ENCODE data around the gene DOLK. TPM values are rescaled to one million over a fixed set of nuclear protein-coding genes. Genes with fewer than 3 reads are reported as not detected.
A peak's percentile ranks its signal among the peaks of the same experiment; 100 is the strongest.

The DOLK gene
- 20.1 and 20.2 TPM in 2 replicates for total RNA-seq (2021)
- long read RNA-seq, transcript DOLK-201 (1 exons, 2,090 nt), result major isoform, 292 of 292 reads
- long read RNA-seq, partial matches to known transcripts, result 0 of 292 reads
- long read RNA-seq, other reads (novel, unspliced or antisense), result 0 of 292 reads

- Histone ChIP-seq H2BK12ac (ENCODE audit: insufficient read length, low read depth, low read length) (no peak within 1 kb of the TSS), H2AFZ (ENCODE audit: low read length) (no peak within 1 kb of the TSS), H3K18ac (ENCODE audit: insufficient read length, low read depth, low read length) (peak within 1 kb of the TSS; percentile 86), H4K20me1 (ENCODE audit: control insufficient read depth, insufficient read depth, insufficient read length) (peaks cover 4% of the 10 kb centered on the region), H3K79me1 (ENCODE audit: insufficient read depth, low read depth, low read length, poor library complexity, severe bottlenecking) (no peaks in the 10 kb centered on the region), H3K4me2 (ENCODE audit: insufficient read depth, insufficient read length, low read length) (peak within 1 kb of the TSS; percentile 53), H4K8ac (replicated peaks; ENCODE audit: insufficient read length, low read depth, low read length) (no peak within 1 kb of the TSS), H4K91ac (ENCODE audit: insufficient read length, low read depth, low read length) (no peak within 1 kb of the TSS), H2BK20ac (ENCODE audit: low read depth, low read length, poor library complexity, severe bottlenecking) (no peak within 1 kb of the TSS), H3K23ac (ENCODE audit: insufficient read length, low read depth, low read length) (no peak within 1 kb of the TSS), H3K27ac (ENCODE audit: insufficient read length, low read depth, low read length) (no peak within 1 kb of the TSS), H3T11ph (ENCODE audit: low read length) (no peak within 1 kb of the TSS), H2AK5ac (ENCODE audit: insufficient read length, low read length) (no peak within 1 kb of the TSS), H3K14ac (ENCODE audit: insufficient read depth, low read length) (peak within 1 kb of the TSS; percentile 83), H3K9ac (ENCODE audit: extremely low read depth, insufficient read length, low read length) (peak within 1 kb of the TSS; percentile 82), H3K4me1 (ENCODE audit: insufficient read depth, low read length) (peaks cover 4% of the 10 kb centered on the region; the same call in 1 of the 2 replicates), H2BK120ac (ENCODE audit: low read depth, low read length, poor library complexity, severe bottlenecking) (no peak within 1 kb of the TSS), H2BK15ac (ENCODE audit: low read depth, low read length) (no peak within 1 kb of the TSS), H3K9me3 (ENCODE audit: control insufficient read depth, low read depth, low read length) (no peaks in the 10 kb centered on the region), H2BK5ac (ENCODE audit: insufficient read length, low read length) (no peak within 1 kb of the TSS), H3K79me2 (ENCODE audit: insufficient read depth, low read length) (no peaks in the 10 kb centered on the region; the same call in 1 of the 2 replicates), H3K27me3 (ENCODE audit: insufficient read depth, low read length) (no peaks in the 10 kb centered on the region), H3K56ac (ENCODE audit: insufficient read length, low read depth, low read length) (no peak within 1 kb of the TSS), H3K23me2 (ENCODE audit: insufficient read length, low read depth, low read length, poor library complexity, severe bottlenecking) (peaks cover 12% of the 10 kb centered on the region), H4K5ac (ENCODE audit: insufficient read length, low read depth, low read length) (no peak within 1 kb of the TSS), H3K4ac (ENCODE audit: low read depth, low read length) (no peak within 1 kb of the TSS)
- peaks cover 11 to 17% of the 10 kb centered on the region in 2 experiments for H3K4me1 Mint-ChIP-seq
- H3K36me3 Mint-ChIP-seq (ENCODE audit: insufficient read depth in 1 of 3, low read depth in 3 of 3), result peaks cover 14 to 47% (median 32%) of the 10 kb centered on the region in 3 experiments; a peak in 6 of 7 replicates
- WGBS (ENCODE audit: extremely low coverage, insufficient read length, low lambda C conversion rate), result no CpG with 5 or more reads among the region's 86 CpGs
- peak within 1 kb of the TSS; percentile 90 to 100 (median 99) for H3K27ac Mint-ChIP-seq
- TF ChIP-seq CTCF (conservative IDR thresholded peaks at IDR 0.05), result no peak
- H3K27me3 Mint-ChIP-seq (ENCODE audit: low read depth), result peaks cover 2% of the 10 kb centered on the region; the same call in 1 of the 2 replicates
- DNase-seq, result peak; percentile 92
- no peaks in the 10 kb centered on the region for H3K9me3 Mint-ChIP-seq
- peak within 1 kb of the TSS; percentile 98 to 99 for H3K4me3 Mint-ChIP-seq
Measured at GRCh38 chr9:128947527-128948301, at the start of gene DOLK, which contains the start of gene NUP188. Gene DOLK, minus strand, starts transcription at chr9:128947603. Its CDS starts 300 bp downstream, at chr9:128947303. Gene NUP188, plus strand, starts transcription at chr9:128947699. Its CDS starts 21 bp downstream, at chr9:128947720.
